ENCODE results near the gene C2CD2.
"Not testable (repeated sequence)": the region's sequence is repeated elsewhere in the genome, so short reads cannot be mapped to it uniquely, and the experiment has no call there.

The C2CD2 gene

DNA sequence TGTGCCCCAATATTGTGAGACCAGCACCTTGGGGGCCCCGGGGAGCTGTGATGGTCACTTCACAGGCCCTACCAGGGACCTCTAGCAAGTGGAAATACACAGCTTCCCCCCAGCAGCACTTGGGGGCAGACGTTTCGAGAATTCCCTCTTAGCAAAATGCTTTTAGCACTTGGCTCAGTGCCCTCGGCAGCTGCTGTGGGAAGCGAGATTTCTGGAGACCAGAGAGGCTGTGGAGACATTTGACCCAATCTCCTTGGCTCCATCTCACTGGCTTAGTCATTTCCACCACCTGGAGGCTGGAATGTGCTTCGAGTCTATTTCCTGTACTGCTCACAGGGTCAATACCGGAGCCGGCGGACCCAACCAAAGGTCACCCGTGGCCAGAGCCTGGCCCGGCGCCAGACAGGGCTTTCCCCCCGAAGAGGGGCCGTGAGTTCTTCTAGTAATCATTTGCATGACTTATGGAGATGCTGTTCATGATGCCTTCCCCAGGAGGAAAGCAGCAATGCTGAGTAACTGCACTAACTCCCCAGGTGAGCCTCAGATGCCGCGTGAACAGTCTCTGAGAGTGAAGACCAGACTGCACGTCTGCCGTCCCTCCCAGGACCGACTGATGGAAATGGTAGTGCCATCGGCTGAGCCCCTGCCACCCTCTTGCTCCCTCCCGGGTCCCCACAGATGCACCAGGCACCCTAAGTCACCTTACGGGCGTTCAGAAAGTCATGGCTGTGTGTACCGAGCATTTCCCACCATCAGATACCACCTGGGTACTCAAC, 4.4 kb upstream of the C2CD2 start:
- DNase-seq (ENCODE audit: low spot score): no peak

DNA sequence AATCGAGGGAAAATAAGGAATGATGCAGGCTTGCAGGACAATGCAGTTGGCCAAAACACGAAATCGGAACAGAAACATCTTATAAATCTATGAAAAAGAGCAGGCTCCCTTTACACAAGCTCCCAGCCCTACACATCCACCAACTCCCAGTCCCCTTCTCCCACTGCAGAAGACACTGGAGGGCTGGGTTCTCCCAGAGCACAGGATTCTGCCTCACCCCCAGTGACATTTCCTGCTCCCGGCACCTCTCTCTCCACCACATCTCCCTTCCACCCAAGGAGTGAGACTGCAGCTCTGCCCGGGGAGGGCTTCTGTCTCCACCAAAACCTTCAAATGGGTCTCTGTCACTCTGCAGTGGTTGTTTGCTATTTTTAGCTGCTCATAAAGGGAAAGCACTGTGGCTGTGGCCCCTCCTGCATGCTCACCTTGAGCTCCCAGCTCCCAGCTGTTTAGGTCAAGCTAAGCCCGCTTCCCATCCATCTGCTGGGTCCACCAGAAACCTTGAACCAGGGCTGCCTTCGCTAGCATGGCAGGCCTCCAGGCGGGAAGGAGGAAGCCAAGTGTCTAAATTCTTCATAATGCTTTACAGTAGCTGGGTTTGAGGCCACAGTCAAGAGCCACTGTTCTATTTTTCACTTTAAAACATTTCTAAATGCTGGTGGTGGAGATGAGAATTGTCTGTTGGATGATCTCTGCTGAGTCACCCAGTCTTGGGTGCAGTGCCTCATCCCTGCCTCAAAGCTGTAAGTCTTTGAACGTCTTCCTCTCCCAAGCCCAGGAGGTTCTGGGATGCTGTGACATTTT, 3.3 kb upstream of the C2CD2 start:
- DNase-seq (ENCODE audit: low spot score): no peak

DNA sequence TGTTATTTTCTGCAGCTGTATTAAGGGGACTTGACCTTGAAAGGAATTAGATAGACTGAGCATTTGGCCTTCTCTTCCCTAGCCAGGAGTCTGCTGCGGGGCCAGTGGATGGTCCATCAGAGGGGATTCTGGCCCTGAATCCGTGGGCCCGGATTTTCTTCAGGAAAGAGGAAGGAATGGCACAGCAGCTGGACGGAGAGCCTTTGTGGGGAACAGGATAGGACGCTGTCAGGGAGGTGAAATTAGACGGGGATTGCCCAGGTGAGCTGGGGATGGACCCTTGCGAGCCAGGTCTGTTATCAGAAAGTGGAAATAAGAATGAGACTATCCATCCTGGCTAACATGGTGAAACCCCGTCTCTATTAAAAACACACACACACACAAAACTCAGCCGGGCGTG, 1.7 kb upstream of the C2CD2 start:
- DNase-seq (ENCODE audit: low spot score): no peak

DNA sequence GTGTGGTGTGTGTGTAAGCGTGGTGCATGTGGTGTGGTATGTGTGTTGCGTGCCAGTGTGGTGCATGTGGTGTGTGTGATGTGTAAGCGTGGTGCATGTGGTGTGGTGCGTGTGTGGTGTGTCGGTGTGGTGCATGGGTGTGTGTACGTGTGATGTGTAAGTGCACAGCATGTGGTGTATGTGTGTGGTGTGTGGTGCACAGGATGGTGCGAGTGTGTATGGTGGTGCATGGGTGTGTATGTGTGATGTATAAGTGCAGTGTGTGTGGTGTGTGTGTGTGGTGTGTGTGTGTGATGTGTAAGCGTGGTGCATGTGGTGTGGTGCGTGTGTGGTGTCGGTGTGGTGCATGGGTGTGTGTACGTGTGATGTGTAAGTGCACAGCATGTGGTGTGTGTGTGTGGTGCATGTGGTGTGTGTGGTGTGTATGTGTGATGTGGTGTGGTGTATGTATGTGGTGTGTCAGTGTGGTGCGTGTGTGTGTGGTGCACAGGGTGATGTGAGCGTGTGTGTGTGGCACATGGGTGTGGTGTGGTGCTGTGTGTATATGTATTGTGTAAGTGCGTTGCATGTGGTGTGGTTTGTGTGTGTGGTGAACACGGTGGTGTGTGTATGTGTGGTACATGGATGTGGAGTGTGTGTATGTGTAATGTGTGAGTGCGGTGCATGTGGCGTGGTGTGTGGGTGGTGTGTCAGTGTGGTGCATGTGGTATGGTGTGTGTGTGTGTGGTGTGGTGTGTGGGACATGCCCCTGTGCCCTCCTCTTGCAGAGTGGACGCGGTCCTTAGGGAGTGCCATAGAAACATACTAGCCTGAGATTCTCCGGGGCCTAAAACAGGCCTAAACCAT, 1.1 kb upstream of the C2CD2 start:
- no peak for DNase-seq (ENCODE audit: low spot score)

DNA sequence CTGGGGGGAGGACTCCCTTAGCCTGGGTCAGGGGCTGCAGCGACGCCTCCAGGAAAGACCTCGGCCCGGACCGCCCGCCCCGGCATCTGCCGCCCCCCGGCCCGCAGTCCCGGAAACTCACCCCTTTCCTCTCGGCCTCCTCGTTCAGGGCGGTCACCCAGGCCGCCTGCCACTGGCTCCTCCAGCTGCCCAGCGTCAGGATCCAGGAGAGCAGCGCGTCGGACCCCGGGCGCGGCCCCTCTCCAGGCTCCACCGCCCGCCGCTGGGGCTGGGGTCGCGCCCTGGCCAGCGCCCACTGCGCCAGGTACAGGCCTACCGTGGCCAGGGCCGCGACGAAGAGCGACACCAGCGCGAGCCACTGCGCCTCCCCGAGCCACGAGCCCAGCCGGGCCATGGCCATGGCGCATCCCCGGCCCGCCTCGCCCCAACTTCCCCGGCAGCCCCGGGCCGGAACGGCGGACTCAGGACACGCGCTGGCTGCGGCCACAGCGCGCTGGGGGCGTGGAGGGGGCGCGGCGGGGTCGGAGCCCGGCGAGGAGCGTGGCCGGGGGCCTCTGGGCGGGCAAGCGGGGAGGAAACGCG, 478 bp downstream of the C2CD2 start:
- DNase-seq (ENCODE audit: low spot score): no peak

DNA sequence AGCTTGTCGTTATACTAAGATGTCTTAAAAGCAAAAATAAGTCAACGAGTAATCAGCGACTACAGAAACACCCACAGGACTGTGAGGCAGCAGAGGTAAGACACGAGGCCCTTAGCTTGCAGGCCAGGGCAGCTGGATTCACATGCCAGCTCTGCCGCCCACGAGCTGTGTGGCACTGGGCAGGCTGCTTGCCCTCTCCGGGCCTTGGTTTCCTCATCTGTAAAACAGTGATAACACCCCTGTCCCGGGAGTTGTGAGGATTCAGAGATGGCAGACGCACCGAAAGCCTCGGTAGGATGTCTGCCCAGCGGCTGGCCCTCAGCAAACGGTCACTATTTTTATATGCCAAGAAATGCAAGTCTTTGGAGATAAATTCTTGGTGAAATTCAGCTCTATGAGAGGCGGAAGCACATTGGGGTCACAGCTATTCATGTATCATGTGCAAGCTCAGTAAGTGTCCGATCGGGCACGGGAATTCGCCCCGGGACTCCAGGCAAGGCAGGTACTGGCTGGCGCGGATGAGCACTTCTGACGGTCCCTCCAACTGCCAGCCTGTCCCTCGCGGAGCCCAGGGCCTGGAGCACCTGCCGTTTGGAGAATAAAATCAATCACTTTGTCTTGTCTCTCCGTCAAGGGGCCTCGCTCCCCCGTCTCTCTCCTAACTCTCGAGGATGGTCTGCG, 1.1 kb downstream of the C2CD2 start:
- no peak for DNase-seq (ENCODE audit: low spot score)

DNA sequence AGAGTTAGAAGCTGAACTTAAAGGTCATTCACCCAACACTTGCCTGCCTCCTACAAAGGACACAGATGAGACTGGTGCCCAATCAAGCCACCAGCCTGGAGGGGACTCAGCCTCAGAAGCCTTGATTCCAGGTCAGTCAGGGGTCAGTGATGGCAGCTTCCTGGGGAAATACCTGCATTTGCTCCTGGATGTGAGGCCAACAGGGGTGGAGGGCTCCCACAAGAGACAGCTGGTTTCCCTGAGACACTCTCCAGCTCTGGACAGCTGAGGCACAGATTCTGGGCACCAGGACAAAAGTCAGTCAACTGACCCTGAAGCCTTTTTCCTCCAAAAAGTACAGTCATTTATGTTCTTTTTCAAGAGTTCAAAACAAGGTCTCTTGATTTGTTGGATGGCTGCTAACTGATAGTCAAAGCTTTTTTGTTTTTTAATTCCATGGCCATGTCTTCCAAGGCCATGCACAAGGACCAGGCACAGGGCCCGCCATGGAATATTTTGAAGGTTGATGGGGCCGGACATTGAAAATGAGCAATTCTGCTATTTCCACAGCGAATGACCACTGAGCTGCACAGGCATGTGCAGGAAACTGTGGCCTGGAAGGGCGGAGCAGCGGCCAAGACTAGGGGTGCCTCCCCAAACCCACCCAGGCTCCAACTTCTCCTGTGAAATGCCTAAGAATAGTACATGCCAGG, 1.8 kb downstream of the C2CD2 start:
- DNase-seq (ENCODE audit: low spot score): no peak

DNA sequence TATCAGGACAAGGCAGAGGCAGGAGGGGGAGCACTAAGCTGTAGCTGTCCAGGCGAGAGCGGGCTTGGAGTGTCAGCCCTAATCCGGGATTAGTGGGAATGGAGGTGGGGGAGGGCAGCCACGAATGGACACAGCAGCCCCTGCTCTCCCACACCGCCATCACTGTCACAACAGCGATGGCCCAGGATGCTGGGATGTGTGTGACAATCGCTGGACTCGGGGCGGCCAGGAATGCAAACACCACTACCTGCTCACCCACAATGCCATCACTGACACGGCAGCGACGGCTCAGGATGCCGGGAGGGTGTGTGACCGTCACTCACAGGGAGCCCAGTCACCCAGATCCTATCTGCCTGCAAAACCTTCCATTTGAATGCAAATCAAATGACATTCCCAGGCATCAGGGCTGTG, 2.9 kb downstream of the C2CD2 start:
- DNase-seq (ENCODE audit: low spot score): no peak

DNA sequence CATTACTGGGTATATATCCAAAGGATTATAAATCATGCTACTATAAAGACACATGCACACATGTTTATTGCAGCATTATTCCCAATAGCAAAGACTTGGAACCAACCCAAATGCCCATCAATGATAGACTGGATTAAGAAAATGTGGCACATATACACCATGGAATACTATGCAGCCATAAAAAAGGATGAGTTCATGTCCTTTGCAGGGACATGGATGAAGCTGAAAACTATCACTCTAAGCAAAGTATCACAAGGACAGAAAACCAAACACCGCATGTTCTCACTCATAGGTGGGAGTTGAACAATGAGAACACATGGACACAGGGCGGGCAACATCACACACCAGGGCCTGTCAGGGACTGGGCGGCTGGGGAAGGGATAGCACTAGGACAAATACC, 4.2 kb downstream of the C2CD2 start:
- not testable (repeated sequence) for DNase-seq (ENCODE audit: low spot score)

DNA sequence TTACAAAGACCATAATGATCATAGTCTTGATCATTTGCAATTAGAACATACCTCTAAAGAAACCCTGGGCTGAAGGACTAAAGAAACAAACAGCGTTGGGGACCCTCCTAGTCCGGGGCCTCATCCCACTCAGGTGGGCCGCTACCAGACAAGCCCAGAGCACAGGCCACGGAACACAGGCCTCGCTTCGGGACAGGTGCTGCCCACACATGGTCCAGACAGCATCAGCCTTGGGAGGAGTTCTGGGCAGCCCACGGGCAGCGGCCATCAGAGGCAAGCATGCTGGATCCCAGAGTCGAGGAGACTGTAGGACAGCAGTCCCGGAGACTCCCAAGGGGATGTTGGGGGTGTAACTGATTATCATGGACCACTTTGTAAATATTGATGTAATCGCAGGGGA, 4.9 kb downstream of the C2CD2 start:
- DNase-seq (ENCODE audit: low spot score): no peak

DNA sequence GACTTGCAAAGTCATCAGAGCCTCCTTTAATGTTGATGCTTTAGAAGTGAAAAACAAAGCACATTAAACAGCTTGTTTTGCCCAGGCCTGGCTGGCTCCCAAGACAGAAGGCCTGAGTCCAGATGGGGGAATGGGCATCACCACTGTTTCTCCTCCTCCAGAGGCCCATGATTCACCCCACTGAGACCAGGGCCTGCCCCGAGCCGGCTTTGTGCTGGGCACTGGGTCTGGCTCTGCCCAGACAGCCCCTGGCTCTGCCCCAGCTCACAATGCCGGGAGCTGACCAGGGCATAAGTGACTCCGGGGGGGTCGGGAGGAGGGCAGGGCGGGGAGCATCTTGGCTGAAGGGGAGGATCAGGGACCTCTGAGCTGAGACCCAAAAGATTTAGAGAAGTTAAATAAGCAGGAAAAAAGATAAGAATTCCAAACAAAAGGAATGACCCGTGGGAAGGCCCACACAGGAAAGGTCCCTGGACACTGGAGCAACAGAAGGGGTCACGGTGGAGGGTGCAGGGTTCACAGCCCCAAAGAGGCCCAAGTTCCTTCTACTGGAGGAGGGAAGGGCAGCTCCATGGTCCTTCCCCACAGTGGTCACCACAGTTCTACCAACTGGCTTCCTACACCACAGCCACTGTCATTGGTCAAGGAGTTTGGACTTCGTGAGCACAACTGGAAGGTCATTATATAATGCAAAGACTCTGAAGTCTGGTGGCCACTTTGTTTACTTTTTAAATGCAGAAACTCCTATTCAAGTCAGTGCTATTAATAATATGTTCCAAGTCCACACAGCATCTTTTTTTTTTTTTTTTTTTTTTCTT, 5.5 kb downstream of the C2CD2 start:
- DNase-seq (ENCODE audit: low spot score): peak; percentile 42

DNA sequence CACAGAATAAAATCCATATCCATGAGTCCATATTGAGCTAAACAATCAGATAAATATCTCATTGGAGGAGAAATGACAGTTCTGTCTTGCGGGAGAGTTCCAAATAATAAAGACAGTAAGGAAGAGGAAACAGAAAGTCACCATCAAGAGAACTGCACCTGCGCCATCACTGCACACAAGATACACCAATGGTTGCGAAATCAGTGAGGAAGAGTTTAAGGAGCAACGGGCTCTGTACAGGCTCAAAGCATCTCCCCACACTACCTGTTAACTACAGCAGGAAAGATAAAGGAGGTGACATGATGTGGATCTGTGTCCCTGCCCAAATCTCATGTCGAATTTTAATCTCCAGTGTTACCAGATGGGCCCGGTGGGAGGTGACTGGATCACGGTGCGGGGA, 7.8 kb downstream of the C2CD2 start:
- DNase-seq (ENCODE audit: low spot score): no peak

DNA sequence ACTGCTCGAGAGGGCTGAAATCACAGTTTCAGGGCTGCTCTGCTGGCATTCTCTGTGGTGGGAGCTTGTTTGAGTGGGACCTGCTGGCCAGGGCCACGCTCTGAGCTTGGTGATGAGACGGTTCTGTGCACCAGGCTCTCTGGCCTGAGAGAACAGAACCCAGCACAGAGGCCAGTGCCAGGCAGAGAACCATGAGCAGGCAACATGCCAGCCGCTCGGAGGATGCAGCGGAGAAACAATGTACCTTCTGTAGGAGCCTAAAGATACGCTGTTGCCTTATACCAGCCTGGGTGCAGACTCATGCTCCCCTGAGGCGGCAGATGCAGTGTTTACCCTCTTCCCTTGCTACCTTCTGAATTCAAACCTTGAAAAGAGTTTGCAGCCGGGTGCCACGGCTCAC, 10.0 kb downstream of the C2CD2 start:
- DNase-seq (ENCODE audit: low spot score): peak; percentile 69

DNA sequence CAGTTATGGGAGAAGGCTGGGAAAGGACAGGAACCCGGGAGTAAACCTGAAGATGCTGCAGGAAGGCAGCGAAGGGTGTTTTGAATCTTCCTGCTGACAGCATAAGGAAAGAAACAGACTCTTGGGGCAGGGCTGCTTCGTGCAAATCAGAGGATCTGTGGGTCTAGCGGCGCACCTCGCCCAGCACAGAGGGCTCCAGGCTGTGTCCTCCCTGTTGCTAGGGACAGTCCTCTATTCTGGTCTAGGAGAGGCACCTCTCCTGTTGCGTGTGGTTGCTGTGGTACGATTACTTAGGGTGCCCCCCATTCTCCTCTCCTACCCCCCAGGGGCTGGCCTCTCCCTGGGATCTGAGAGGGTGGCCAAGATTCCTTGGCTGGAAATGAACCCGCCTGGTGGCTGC, 11.4 kb downstream of the C2CD2 start:
- no peak for DNase-seq (ENCODE audit: low spot score)

DNA sequence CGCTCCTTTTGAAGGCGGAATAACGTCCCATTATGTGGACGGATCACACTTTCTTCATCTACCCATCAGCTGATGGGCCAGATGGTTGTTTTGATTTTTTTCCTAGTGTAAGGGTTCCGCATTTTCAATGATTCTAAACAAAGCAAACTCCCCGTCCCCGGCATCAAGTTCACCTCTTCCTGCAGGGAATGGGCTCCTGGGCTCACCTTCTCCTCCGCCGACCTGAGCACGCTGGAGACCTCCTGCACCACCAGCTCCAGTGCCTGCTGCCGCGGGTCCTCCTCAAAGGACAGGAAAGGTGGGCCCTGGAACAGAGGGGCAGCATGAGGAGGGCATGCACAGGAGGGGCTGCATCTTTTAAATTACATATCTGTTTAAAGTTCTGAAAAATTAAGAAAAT, 11.9 kb downstream of the C2CD2 start:
- no peak for DNase-seq (ENCODE audit: low spot score)

DNA sequence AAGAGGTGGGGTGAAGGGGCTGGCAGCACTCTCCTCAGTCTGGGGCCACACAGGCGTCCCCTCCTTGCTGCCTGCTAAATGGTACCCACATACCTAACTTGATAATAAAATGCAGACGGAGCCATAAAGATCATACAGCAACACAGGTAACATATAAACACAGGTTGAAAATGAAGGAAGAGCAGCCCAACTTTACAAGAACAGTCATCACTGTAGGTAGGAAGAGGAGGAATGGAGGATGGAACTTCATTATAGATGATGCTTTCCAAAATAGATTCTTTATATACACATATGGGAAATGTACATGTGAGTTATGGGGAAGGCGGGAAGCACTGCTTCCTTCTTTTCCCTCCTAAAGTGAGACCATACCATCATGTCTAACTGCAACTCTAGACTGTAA, 13.4 kb downstream of the C2CD2 start:
- DNase-seq (ENCODE audit: low spot score): no peak

DNA sequence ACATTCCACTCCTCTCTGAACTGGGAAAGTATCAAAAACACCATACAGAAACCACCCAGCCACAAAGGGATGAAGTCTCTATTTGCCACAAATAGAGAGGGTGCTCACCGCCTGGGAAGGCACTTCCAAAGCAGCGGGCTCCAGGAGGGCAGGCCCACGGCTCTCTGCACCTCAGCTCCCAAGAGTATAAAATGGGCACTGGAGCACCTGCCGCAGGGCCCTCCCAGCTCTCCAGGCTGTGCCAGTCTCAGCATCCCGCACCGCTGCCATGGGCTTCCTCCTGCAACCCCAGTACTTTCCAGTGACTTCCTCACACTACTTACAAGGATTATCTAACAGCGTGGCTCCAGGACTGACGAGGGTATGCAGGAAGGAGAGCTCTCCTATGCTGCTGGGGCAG, 14.4 kb downstream of the C2CD2 start:
- DNase-seq (ENCODE audit: low spot score): no peak

DNA sequence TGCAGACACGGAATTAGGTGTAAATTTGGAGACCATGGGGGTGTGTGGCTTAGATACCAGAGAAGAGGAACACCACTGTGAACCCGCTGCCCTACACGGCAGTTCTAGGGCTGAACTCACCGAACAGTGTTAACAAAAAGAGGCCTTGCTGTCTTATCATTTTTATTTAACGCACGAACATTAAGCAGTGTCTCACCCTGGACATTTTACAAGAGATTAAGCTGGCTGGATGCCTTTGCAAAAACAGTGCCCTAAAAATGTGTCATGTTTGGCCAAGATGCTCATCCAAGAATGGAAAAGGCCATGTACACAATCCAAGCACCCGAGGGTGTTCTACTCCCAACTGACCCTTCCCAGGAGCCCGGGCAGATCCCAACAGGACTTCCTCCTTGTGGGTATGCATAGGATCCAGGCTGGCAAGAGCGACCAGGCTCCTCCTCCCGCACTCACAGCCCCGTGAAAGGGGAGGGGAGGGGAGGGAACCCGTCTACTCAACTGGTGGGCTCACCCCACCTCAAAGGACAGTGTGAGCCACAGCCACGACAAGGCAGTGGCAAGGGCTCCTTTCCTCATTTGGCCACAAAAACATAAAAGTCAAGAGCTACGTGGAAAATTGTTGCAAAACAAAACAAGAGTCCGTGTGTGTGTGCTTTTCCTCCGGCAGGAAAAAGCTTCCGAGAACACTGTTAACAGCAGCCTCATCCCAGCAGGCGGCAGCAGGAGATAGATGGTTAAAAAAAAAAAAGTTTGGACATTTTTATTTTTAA, 20.3 kb downstream of the C2CD2 start:
- DNase-seq (ENCODE audit: low spot score): no peak

DNA sequence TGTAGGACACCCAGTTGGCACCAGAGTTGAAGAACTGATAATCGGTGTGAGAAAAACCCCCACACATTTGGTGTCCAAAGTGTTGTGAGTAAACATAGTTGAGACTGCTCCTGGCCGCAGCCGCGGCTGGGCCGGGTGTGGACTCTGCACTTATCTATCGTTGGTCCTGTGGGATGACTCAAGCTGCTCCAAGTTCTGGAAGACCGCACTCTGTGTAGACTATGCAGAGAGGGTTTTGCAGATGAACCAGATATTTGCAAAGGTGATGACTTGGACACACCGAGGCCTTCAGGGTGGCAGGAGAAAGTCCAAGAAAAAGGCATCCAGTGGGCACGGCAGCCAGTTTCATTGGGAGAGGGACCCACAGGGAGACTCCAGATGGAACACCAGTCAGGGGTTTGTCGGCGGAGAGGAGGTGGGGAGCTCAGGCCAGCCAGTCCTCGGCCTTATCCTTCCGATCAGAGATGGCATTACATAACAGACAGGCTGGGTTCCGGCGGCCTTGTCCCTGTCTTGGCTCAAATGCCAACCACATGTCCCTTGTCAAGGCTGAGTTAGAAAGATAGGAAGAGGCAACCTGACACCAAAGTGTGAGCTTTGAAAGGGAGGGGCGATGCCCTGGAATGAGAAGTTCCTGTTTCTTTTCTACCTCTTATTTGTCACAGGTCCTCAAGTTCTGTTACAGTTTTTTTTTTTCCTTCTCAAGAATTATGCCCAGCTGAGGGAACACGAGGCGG, 21.1 kb downstream of the C2CD2 start:
- DNase-seq (ENCODE audit: low spot score): no peak
